GM19328 (cell line): ENCODE results near the gene PIK3CA.
"Not testable (repeated sequence)": the region's sequence is repeated elsewhere in the genome, so short reads cannot be mapped to it uniquely, and the experiment has no call there.

Experiments used
- ATAC-seq: cut with Tn5 transposase; IDR thresholded peaks from one replicate; pipeline ENCODE4 v1.9.1; 2021; ENCODE audit warnings: mild to moderate bottlenecking, moderate library complexity; ENCODE audit not compliant: unreplicated experiment

PIK3CA gene

DNA sequence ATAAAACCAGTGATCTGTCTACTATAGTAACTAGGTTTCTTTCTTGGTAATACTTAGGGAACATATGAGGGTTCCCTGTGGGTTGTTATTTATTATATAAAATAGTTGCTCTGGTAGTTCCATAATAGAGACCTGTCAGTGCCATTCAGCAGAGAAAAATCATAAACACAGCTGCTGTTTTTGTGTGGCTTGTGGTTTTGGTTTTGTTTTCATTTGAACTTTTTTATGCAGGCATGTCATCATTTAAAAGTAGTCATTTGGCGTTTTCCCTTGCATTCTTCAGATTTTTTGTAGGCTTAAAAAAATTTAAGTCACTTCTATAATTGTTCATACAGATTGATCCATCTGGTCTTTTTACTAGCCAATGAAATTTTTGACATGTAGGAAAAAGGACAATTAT is 47.9 kb downstream of the PIK3CA start:
- ATAC-seq, result peak; percentile 87

DNA sequence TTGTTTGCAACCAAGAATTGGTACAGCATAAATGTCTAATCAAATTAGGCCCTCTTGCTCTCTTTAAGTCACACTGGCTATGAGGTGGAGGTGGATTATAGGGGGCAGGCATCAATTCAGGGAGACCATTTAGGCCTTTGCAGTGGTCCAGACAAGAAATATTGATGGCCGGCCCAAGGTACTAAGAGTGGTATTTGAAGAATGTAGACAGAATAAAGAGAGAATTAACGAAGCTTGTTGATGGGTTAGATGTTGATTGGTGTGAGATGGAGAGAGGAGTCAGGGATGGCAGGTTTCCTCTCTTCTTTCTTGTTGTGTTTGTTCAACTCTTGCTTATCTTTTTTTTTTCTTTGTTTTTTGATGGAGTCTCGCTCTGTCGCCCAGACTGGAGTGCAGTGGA is 48.5 kb downstream of the PIK3CA start:
- no peak for ATAC-seq

DNA sequence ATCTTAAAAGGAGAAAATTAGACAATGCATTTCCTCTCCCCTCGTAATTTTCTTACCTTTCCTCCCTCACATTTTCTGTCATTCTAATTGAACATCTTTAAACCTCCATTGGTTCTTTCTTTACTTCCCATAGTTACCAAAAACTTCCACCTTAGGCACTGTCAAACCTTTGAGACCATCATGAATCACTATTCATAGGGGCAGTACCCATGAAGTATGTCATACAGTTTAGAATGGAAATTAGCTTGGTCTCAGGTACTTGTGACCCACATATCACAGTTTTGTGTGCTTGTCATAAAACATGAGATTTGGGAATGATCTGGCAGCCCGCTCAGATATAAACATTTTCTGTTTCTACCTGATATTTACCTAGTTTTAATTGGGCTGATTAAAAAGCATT is 52.6 kb downstream of the PIK3CA start:
- ATAC-seq, result no peak

DNA sequence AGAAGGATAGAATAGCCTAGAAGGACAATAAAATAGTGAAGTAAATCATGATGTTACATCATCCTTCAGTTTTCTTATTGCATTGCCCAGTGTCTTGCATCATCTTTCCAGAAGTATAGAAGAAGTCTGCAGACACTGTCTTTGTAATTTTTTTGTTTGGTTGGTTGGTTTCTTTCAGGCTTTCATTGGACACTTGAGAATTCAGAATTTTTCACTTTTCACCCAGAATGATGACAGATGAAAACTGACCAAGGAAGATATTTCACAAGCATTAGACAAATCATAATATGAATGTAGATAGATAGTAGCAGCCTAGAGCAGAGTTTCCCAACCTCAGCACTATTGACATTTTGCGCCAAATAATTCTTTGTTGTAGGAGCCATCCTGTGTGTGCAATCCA is 67.4 kb downstream of the PIK3CA start:
- not testable (repeated sequence) for ATAC-seq

DNA sequence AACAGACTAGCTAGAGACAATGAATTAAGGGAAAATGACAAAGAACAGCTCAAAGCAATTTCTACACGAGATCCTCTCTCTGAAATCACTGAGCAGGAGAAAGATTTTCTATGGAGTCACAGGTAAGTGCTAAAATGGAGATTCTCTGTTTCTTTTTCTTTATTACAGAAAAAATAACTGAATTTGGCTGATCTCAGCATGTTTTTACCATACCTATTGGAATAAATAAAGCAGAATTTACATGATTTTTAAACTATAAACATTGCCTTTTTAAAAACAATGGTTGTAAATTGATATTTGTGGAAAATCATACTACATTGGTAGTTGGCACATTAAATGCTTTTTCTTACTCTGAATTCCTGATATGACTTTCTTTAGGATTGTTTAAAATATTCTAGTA is 70.1 kb downstream of the PIK3CA start:
- not testable (repeated sequence) for ATAC-seq

DNA sequence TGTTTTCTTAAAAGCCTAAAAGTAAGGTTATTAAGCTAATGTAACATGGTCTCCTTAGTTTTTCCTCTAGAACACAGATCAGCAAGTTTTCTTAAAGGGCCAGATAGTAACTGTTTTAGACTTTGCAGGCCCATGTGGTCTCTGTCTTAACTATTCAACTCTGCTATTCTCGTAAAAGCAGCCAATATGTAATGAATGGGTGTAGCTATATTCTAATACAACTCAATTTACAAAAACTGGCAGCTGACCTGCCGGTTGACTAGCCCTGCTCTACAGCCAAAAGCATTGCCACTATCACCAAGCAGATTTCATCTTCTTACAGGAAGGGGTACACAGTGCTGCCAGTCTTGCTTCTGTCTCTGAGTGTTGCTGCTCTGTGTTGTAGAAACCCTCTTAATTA is 75.4 kb downstream of the PIK3CA start:
- ATAC-seq, result no peak

DNA sequence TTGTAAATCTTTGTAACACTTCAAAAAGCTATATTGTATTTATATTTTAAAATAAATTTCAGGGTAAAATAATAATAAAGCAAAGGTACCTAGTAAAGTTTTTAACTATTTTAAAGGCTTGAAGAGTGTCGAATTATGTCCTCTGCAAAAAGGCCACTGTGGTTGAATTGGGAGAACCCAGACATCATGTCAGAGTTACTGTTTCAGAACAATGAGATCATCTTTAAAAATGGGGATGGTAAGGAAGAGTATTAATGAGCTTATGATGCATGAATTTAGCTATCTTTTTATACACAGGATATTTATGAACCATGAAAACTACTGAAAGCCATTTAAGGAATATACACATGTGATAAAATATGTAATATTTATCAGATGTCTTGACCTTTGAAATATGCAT is 76.4 kb downstream of the PIK3CA start:
- ATAC-seq, result no peak

DNA sequence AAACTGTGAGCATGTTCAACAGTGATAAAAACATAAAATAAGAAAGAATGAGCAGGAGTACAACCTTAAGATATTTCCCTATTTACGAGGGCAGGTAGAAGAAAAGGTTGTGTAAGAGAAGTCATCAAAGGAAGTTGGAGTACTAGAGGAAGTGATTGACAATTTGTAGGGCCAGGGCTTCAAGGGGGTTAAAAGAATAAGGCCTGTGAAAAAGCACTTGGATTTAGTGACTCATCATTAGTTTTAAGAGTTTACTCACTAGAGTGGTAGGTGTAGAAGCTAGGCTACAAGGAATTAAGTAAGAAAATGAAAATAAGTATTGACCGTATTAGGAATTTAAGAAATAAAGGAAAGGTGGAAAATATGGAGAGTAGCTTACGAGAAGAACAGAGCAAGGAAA is 79.2 kb downstream of the PIK3CA start:
- no peak for ATAC-seq

DNA sequence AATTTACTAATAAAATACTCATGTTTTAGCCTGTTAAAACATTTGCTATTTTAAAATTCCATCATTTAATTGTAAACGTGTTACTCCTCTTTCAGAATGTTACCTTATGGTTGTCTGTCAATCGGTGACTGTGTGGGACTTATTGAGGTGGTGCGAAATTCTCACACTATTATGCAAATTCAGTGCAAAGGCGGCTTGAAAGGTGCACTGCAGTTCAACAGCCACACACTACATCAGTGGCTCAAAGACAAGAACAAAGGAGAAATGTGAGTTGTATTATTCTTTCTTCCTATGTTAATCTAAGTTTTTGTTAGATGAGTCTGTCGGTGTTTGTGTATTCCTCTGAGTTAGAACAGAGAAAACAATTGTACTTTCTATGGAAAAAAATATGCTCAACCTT is 81.0 kb downstream of the PIK3CA start:
- no peak for ATAC-seq

DNA sequence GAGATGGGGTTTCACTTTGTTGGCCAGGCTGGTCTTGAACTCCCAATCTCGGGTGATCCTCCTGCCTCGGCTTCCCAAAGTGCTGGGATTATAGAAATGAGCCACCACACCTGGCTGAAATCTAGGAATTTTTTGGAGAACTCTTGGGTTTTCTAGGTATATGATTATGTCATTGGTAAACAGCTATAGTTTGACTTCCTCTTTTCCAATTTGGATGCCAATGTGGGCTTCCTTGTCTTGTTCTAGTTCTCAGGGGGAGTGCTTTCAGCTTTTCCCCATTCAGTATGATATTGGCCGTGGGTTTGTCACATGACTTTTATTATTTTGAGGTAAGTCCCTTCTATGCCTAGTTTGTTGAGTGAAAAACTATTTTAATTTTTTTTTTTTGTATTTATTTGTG is 84.9 kb downstream of the PIK3CA start:
- no peak for ATAC-seq

DNA sequence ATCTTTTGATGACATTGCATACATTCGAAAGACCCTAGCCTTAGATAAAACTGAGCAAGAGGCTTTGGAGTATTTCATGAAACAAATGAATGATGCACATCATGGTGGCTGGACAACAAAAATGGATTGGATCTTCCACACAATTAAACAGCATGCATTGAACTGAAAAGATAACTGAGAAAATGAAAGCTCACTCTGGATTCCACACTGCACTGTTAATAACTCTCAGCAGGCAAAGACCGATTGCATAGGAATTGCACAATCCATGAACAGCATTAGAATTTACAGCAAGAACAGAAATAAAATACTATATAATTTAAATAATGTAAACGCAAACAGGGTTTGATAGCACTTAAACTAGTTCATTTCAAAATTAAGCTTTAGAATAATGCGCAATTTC is 86.0 kb downstream of the PIK3CA start:
- no peak for ATAC-seq

DNA sequence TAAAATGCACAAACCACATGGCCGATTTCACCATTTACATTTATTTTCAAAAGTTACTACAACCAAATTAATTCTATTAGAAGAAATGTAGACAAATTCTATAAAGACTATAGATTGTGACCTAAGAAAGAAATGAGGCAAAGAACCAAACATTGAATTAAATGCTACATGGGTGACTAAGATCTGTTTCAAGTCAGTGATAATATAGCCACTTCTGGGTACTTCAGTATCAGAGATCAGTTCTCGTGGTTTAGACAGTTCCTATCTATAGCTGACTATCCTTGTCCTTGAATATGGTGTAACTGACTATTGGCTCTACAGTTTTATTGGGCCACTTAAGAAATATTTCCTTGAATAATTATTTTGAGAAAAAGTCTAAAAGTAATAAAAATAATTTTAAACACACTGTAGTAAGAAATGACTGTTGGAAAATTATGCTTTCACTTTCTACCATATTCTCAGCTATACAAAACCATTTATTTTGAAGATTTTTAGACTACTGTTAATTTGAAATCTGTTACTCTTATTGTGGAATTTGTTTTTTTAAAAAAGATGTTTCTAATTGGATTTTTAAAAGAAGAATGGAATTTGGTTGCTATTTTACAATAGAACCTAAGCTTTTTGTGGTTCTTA is 88.6 kb downstream of the PIK3CA start:
- no peak for ATAC-seq

DNA sequence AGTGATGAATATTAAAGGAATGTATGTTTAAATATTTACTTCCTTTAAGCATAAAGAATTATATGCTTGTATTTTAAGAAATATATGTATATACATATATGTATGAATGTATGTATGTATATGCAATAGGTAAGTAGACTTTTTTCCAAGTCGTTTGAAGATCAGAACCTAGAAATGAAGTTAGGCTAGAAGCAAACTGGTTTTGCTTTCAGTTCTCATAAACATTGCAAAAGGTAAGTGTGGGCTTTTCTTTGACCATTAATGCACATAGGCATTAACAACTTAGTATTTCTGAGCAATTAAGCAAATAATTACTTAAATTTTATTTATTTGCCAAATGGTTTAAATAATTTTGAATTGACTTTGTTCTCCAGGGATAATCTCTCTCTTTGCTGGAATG is 92.1 kb downstream of the PIK3CA start:
- ATAC-seq, result not testable (repeated sequence)

DNA sequence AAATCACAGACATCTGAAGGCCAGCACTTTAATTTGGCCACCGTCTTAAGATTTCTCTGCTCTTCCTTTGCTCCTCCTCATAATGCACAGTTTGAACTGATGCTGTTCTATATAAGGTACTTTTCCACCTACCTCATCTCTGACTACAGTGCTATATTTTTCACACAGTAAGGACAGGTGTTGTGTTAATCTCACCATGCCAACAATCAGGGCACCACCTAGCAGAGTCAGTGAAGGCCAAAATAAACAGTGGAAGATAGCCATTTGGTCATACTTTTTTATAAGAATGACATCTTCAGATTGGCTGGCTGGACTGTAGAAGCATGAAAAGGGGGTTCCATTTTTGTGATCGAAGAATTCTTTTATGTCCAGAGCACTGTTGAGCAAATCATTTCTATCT is 94.7 kb downstream of the PIK3CA start:
- ATAC-seq, result not testable (repeated sequence)

DNA sequence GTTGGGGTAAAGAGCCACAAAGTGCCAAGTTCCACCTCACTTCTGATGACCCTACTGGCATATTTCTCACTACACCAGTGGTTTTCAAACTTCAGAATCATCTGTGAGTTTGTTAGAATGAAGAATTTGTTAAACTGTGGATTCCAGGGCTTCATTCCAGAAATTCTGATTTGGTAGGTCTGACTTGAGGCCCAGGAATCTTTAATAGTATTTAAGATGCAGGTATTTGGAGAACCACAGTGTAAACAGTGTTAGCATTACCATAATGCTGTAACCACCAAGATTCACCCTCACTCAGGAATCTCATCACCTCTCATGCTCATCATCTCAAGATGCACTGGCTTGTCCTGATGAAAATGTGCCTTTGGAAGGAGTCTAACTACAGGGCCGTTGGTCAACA is 96.7 kb downstream of the PIK3CA start:
- no peak for ATAC-seq

DNA sequence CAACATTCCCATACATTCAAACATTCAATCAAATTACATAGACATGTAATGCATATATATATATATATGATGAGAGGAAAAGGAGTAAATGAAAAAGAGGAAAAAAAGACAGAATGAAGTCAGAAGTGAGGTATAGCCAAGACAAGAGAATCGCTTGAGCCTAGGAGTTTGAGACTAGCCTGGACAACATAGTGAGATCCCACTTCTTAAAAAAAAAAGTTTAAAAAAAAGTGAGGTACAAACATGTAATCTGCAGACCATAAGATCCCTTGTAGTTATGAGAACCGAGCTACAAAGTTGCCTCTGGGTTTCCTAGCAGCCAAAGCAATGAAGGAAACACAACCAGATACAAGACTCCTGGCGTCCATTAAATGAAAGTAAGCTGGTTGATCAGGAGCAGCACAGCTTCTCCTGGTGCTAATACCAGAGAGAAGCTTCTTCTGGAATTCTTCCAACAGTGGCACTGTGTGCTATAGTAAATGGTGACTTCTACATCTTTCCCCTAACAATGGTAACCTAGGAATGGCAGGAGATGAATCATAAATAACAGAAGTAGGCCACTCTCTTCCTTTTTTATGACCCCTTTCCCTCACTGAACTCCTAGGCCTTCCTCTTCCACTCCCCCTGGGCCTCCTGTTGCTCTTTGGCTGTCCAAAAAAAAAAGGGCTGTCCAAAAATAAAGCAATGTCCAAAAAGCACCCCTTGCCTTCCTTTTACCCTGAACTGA is 99.3 kb downstream of the PIK3CA start:
- no peak for ATAC-seq

DNA sequence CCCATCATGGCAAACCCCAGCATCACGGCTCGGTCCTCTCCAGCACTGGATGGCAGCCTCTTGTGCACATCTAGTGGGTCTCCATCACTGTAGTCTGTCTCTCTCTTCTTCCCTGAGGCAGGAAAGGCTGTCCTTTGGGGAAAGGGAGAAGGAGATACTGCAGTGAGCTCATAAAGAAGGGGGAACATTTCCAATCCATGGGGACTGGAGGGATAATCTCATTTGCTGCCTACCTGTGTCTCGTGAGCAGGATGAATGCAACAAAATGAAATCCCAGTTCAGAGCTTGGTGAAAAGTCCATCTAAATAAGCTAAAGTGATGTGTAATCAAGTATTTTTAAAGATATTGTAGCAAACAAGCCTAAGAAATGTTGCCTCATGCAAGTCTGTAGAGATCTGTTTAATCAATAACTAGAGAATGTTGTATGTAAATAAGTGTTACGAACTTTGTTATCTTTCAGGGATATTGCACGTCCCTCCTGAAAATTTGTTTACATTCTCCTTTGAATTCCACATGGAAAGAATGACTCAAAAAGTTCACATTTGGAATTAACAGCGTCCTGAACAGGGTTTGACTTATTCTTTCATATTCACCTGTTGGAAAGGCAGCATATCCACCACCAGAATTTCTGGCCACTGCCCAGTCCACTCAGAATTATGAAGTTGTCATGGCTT is 102.8 kb downstream of the PIK3CA start, which contains the start of gene KCNMB3:
Gene KCNMB3 (minus strand): TSS at position 312 of the 674 bp plus-strand sequence. CDS start 124 bp downstream, at position 188.
- no peak for ATAC-seq

DNA sequence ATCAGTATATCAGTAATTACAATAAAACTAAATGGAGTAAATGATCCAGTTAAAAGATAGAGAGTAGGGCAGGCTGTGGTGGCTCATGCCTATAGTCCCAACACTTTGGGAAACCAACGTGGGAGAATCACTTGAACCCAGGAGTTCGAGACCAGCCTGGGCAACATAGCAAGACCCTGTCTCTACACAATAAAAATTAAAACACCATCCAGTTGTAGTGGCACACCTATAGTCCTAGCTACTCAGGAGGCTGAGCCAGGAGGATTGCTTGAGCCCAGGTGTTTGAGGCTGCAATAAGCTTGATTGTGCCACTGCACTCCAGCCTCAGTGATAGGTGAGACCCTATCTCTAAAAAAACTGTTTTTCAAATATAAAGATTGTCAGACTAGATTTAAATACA is 108.7 kb downstream of the PIK3CA start:
- ATAC-seq, result no peak

DNA sequence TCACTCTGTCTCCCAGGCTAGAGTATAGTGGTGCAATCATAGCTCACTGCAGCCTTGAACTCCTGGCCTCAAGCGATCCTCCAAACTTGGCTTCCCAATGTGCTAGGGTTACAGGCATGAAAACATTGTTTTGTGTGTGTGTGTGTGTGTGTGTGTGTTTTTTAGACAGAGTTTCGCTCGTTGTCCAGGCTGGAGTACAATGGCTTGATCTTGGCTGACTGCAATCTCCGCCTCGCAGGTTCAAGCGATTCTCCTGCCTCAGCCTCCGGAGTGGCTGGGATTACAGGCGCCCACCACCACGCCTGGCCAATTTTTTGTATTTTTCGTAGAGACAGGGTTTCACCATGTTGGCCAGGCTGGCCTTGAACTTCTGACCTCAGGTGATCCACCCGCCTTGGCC is 109.6 kb downstream of the PIK3CA start:
- ATAC-seq, result not testable (repeated sequence)

DNA sequence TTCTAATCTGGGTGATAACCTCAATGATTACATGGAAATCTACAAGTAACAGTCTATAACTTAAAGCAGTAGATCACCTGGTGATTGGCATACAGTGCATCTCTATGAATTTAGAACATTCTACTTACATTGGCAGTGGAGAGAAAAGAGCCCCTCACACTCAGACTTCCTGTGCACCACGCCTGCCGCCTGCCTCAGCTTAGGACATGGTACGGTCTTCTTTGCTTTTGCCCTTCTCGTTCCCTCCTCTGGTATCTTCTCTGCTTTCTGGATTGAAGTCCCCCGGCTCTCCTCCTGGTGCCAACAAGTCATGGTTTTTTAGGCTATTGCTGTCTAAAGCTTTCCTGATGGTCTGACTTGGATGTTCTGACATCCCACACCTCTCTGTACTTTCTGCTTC is 110.7 kb downstream of the PIK3CA start:
- ATAC-seq, result no peak

DNA sequence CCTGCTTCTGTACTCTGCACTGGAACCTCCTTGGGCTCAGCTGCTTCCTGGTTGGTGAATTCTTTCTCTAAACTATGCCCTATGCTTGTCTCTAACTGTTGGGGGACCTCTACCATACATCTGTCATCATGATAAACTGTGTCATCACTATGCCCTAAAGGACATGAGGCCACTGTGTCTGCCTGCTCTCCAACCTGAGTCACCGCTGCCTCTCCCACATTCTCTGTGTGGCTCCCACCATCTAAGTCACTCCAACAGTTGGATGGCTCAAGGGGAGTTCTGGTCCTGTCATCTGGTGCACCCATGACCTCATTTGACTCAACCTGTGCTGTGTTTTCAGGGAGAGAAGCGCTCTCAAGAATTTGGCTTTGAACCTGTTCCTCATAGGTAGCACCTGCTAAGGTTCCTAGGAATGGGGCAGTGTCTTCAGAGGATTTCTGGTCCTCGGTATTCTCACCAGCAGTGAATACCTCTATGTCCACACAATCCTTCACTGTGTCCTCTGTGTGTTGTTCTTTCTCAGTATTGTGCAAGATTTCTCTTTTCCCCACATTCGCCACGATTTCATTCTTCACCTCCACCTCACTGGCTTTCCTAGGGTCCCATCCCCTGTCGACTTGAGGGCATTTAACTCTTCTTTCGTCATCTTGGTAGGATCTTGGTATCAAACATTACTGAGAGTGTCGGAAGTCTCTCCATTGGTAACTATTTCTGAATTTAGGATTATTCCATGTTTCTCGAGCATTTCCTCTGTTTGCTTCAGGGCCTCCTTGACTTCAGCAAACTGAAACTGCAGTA is 112.0 kb downstream of the PIK3CA start:
- ATAC-seq, result not testable (repeated sequence)
